HEK293 (cell line): Measurements from ENCODE around the gene RNASE4.

ENCODE experiments used
- CTCF ChIA-PET: fragments of 350-600 bp; formaldehyde crosslinking; extraction: SDS; loops from one replicate; lab custom pipeline; 2021; ENCODE audit warnings: antibody characterized with exemption; lab: Yijun Ruan, JAX
- POLR2A ChIA-PET: fragments of 300-600 bp; formaldehyde crosslinking; extraction: SDS; loops from one replicate; lab custom pipeline; 2020; ENCODE audit warnings: antibody characterized with exemption, inconsistent platforms; lab: Yijun Ruan, JAX
- H3K27ac ChIP-seq: fragments of 200-500 bp; sonication (Bioruptor generic); 2 replicates; pipeline ENCODE4 v1.5.1; 2014; ENCODE audit warnings: low read depth, low read length, control low read depth, inconsistent platforms; ENCODE audit errors: extremely low read depth
- H3K36me3 ChIP-seq, 2 experiments: fragments of 200-500 bp in 1 of 2; sonication (Bioruptor generic) in 1 of 2; 1 replicate in 1 of 2; 2 replicates in 1 of 2; pipeline ENCODE4 v1.5.1; 2014 to 2017; ENCODE audit warnings: inconsistent platforms in 2 of 2, low read length in 2 of 2; ENCODE audit not compliant: control insufficient read depth in 2 of 2, insufficient read depth in 1 of 2
- H3K4me1 ChIP-seq: fragments of 200-500 bp; sonication (Bioruptor generic); 2 replicates; pipeline ENCODE4 v1.5.1; 2014; ENCODE audit warnings: mild to moderate bottlenecking, low read length, inconsistent platforms; ENCODE audit not compliant: control insufficient read depth, insufficient read depth
- H3K4me3 ChIP-seq: 2 replicates; pipeline ENCODE4 v1.5.1; 2011; ENCODE audit warnings: low read depth, mild to moderate bottlenecking, control low read depth, low read length, moderate library complexity
- H3K9me3 ChIP-seq: fragments of 200-500 bp; sonication (Bioruptor generic); 2 replicates; pipeline ENCODE4 v1.5.1; 2014; ENCODE audit warnings: low read depth, low read length, inconsistent platforms; ENCODE audit not compliant: control insufficient read depth, insufficient read depth
- IKZF3 ChIP-seq: fragments of 450-650 bp; IDR thresholded peaks from 2 replicates; pipeline ENCODE4 v1.5.0; 2018; ENCODE audit warnings: missing biosample characterization, mild to moderate bottlenecking, missing genetic modification characterization, moderate library complexity
- SCRT1 ChIP-seq: fragments of 450-650 bp; formaldehyde crosslinking; IDR thresholded peaks from 2 replicates; pipeline ENCODE4 v1.5.1; 2016; ENCODE audit warnings: missing biosample characterization, missing genetic modification characterization, borderline replicate concordance
- ZBTB44 ChIP-seq: fragments of 450-650 bp; IDR thresholded peaks from 2 replicates; pipeline ENCODE4 v1.5.1; 2018; ENCODE audit warnings: missing biosample characterization, mild to moderate bottlenecking, missing genetic modification characterization
- ZBTB7A ChIP-seq: fragments of 450-650 bp; formaldehyde crosslinking; IDR thresholded peaks from 2 replicates; pipeline ENCODE4 v1.5.1; 2016; ENCODE audit warnings: low read depth, missing biosample characterization, missing genetic modification characterization
- ZFP69B ChIP-seq: fragments of 450-650 bp; formaldehyde crosslinking; IDR thresholded peaks from 2 replicates; pipeline ENCODE4 v1.5.1; 2016; ENCODE audit warnings: missing biosample characterization, missing genetic modification characterization
- ZNF155 ChIP-seq: fragments of 450-650 bp; formaldehyde crosslinking; IDR thresholded peaks from 2 replicates; pipeline ENCODE4 v1.5.1; 2016; ENCODE audit warnings: missing biosample characterization, missing genetic modification characterization
- ZNF16 ChIP-seq: fragments of 450-650 bp; formaldehyde crosslinking; IDR thresholded peaks from 2 replicates; pipeline ENCODE4 v1.5.1; 2016; ENCODE audit warnings: low read depth, missing biosample characterization, missing genetic modification characterization
- ZNF23 ChIP-seq: fragments of 450-650 bp; formaldehyde crosslinking; IDR thresholded peaks from 2 replicates; pipeline ENCODE4 v1.5.1; 2016; ENCODE audit warnings: missing biosample characterization, missing genetic modification characterization, borderline replicate concordance
- ZNF24 ChIP-seq: fragments of 450-650 bp; formaldehyde crosslinking; IDR thresholded peaks from 2 replicates; pipeline ENCODE4 v1.5.1; 2016; ENCODE audit warnings: missing biosample characterization, missing genetic modification characterization
- ZNF433 ChIP-seq: fragments of 450-650 bp; formaldehyde crosslinking; IDR thresholded peaks from 2 replicates; pipeline ENCODE4 v1.5.1; 2016; ENCODE audit warnings: missing biosample characterization, missing genetic modification characterization, low read depth
- ZNF510 ChIP-seq: fragments of 450-650 bp; formaldehyde crosslinking; IDR thresholded peaks from 2 replicates; pipeline ENCODE4 v1.5.1; 2018; ENCODE audit warnings: mild to moderate bottlenecking, missing genetic modification characterization, missing biosample characterization; ENCODE audit not compliant: insufficient replicate concordance
- ZNF558 ChIP-seq: fragments of 450-650 bp; formaldehyde crosslinking; IDR thresholded peaks from 2 replicates; pipeline ENCODE4 v1.5.1; 2016; ENCODE audit warnings: missing biosample characterization, missing genetic modification characterization
- ZNF600 ChIP-seq: fragments of 450-650 bp; formaldehyde crosslinking; IDR thresholded peaks from 2 replicates; pipeline ENCODE4 v1.5.1; 2016; ENCODE audit warnings: missing biosample characterization, missing genetic modification characterization
- ZNF654 ChIP-seq: fragments of 450-650 bp; formaldehyde crosslinking; IDR thresholded peaks from 2 replicates; pipeline ENCODE4 v1.5.1; 2016; ENCODE audit warnings: low read depth, missing biosample characterization, missing genetic modification characterization
- ZNF707 ChIP-seq: fragments of 450-650 bp; formaldehyde crosslinking; IDR thresholded peaks from 2 replicates; pipeline ENCODE4 v1.5.1; 2016; ENCODE audit warnings: missing biosample characterization, missing genetic modification characterization
- ZNF785 ChIP-seq: fragments of 450-650 bp; formaldehyde crosslinking; IDR thresholded peaks from 2 replicates; pipeline ENCODE4 v1.5.1; 2016; ENCODE audit warnings: missing biosample characterization, missing genetic modification characterization
- ZNF791 ChIP-seq: fragments of 450-650 bp; formaldehyde crosslinking; IDR thresholded peaks from 2 replicates; pipeline ENCODE4 v1.5.1; 2016; ENCODE audit warnings: missing biosample characterization, missing genetic modification characterization
- ZNF792 ChIP-seq: fragments of 450-650 bp; formaldehyde crosslinking; IDR thresholded peaks from 2 replicates; pipeline ENCODE4 v1.5.1; 2016; ENCODE audit warnings: missing biosample characterization, missing genetic modification characterization
- ZSCAN30 ChIP-seq: fragments of 450-650 bp; IDR thresholded peaks from 2 replicates; pipeline ENCODE4 v1.5.1; 2018; ENCODE audit warnings: missing biosample characterization, mild to moderate bottlenecking, missing genetic modification characterization, moderate library complexity
- TF ChIP-seq, protein P1 (sequence below): fragments of 450-650 bp; formaldehyde crosslinking; IDR thresholded peaks from 2 replicates; pipeline ENCODE4 v1.5.1; 2017; ENCODE audit warnings: missing biosample characterization, missing genetic modification characterization
- TF ChIP-seq, protein P2 (sequence below): fragments of 450-650 bp; formaldehyde crosslinking; conservative IDR thresholded peaks from 2 replicates; pipeline ENCODE4 v1.5.1; 2016; ENCODE audit warnings: low read depth, missing biosample characterization, missing genetic modification characterization
- TF ChIP-seq, protein P3 (sequence below): fragments of 450-650 bp; formaldehyde crosslinking; IDR thresholded peaks from 2 replicates; pipeline ENCODE4 v1.5.1; 2016; ENCODE audit warnings: missing biosample characterization, missing genetic modification characterization, borderline replicate concordance

Gene RNASE4

DNA sequence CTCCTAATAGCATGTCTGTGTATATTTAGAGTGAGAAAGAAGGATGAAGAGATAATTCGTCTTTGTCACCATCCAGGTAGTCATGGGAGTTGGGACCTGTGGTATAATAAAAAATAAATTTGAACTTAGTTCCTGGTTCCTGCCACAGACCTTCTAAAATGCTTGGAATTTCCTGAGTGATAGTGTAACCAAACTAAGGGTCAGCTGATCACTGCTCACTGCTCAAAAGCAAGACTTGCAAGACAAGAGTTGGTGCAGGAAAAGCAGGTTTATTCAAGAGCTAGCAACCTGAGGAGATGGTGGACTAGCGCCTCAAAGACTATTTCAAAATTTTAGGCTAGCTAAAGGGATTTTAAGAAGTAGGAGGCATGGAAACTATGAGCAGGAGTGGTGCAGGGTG is 23.3 kb downstream of the RNASE4 start (continued):
- TF ChIP-seq ZNF24 (tag by site-specific recombination) (no peak), ZNF23 (tag by site-specific recombination) (no peak), ZSCAN30 (tag by site-specific recombination) (no peak), ZNF510 (tag by site-specific recombination) (no peak), ZNF707 (no peak), ZNF791 (tag by site-specific recombination) (no peak), ZBTB7A (no peak), ZNF155 (no peak), ZNF785 (tag by site-specific recombination) (no peak)
- TF ChIP-seq, protein P1, sequence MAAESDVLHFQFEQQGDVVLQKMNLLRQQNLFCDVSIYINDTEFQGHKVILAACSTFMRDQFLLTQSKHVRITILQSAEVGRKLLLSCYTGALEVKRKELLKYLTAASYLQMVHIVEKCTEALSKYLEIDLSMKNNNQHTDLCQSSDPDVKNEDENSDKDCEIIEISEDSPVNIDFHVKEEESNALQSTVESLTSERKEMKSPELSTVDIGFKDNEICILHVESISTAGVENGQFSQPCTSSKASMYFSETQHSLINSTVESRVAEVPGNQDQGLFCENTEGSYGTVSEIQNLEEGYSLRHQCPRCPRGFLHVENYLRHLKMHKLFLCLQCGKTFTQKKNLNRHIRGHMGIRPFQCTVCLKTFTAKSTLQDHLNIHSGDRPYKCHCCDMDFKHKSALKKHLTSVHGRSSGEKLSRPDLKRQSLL (tag by site-specific recombination) = no peak
- TF ChIP-seq, protein P2, sequence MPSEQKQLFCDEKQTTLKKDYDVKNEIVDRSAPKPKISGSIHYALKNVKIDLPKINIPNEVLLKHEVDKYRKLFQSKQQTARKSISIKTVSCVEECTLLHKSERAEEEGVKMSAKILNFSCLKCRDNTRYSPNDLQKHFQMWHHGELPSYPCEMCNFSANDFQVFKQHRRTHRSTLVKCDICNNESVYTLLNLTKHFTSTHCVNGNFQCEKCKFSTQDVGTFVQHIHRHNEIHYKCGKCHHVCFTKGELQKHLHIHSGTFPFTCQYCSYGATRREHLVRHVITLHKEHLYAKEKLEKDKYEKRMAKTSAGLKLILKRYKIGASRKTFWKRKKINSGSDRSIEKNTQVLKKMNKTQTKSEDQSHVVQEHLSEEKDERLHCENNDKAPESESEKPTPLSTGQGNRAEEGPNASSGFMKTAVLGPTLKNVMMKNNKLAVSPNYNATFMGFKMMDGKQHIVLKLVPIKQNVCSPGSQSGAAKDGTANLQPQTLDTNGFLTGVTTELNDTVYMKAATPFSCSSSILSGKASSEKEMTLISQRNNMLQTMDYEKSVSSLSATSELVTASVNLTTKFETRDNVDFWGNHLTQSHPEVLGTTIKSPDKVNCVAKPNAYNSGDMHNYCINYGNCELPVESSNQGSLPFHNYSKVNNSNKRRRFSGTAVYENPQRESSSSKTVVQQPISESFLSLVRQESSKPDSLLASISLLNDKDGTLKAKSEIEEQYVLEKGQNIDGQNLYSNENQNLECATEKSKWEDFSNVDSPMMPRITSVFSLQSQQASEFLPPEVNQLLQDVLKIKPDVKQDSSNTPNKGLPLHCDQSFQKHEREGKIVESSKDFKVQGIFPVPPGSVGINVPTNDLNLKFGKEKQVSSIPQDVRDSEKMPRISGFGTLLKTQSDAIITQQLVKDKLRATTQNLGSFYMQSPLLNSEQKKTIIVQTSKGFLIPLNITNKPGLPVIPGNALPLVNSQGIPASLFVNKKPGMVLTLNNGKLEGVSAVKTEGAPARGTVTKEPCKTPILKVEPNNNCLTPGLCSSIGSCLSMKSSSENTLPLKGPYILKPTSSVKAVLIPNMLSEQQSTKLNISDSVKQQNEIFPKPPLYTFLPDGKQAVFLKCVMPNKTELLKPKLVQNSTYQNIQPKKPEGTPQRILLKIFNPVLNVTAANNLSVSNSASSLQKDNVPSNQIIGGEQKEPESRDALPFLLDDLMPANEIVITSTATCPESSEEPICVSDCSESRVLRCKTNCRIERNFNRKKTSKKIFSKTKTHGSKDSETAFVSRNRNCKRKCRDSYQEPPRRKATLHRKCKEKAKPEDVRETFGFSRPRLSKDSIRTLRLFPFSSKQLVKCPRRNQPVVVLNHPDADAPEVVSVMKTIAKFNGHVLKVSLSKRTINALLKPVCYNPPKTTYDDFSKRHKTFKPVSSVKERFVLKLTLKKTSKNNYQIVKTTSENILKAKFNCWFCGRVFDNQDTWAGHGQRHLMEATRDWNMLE (tag by site-specific recombination) = no peak

GRCh38 chr14:20711261-20711660 is 26.9 kb downstream of the RNASE4 start:
- no peaks in the 10 kb centered on the region for H3K9me3 ChIP-seq
- no peaks in the 10 kb centered on the region; the same call in 1 of the 2 replicates for H3K4me1 ChIP-seq
- ChIA-PET CTCF (interaction anchor here (0.5 to 1.4 kb wide), 4 partner anchors 13 to 1507 kb away, joined by 3 to 6 read pairs (median 5); no protein-coding TSS in a partner anchor), POLR2A (no interaction called here)
- H3K27ac ChIP-seq = no peak overlapping the region
- H3K4me3 ChIP-seq = no peak overlapping the region
- TF ChIP-seq ZNF654 (tag by site-specific recombination) = no peak
- TF ChIP-seq ZNF792 (tag by site-specific recombination) = no peak
- no peak for TF ChIP-seq ZNF16
- no peak for TF ChIP-seq SCRT1 (tag by site-specific recombination)
- TF ChIP-seq ZFP69B (tag by site-specific recombination) = no peak
- TF ChIP-seq ZNF600 = no peak
- no peak for TF ChIP-seq IKZF3 (tag by site-specific recombination)
- no peak for TF ChIP-seq ZBTB44 (tag by site-specific recombination)
- TF ChIP-seq, protein P3, sequence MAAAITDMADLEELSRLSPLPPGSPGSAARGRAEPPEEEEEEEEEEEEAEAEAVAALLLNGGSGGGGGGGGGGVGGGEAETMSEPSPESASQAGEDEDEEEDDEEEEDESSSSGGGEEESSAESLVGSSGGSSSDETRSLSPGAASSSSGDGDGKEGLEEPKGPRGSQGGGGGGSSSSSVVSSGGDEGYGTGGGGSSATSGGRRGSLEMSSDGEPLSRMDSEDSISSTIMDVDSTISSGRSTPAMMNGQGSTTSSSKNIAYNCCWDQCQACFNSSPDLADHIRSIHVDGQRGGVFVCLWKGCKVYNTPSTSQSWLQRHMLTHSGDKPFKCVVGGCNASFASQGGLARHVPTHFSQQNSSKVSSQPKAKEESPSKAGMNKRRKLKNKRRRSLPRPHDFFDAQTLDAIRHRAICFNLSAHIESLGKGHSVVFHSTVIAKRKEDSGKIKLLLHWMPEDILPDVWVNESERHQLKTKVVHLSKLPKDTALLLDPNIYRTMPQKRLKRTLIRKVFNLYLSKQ (tag by site-specific recombination) = no peak
- no peak for TF ChIP-seq ZNF558 (tag by site-specific recombination)
- TF ChIP-seq ZNF433 (tag by site-specific recombination) = no peak
- H3K36me3 ChIP-seq = no peaks in the 10 kb centered on the region
